ENCODE results near the gene KIF3B. TPM values are rescaled to one million over a fixed set of nuclear protein-coding genes. Genes with fewer than 3 reads are reported as not detected.

Gene KIF3B
- total and polyA plus RNA-seq, 2 of the 13 experiments (the other 11 are each of a cell fraction or from before 2014, with no cell fraction given) = 23.6 to 28.8 TPM

DNA sequence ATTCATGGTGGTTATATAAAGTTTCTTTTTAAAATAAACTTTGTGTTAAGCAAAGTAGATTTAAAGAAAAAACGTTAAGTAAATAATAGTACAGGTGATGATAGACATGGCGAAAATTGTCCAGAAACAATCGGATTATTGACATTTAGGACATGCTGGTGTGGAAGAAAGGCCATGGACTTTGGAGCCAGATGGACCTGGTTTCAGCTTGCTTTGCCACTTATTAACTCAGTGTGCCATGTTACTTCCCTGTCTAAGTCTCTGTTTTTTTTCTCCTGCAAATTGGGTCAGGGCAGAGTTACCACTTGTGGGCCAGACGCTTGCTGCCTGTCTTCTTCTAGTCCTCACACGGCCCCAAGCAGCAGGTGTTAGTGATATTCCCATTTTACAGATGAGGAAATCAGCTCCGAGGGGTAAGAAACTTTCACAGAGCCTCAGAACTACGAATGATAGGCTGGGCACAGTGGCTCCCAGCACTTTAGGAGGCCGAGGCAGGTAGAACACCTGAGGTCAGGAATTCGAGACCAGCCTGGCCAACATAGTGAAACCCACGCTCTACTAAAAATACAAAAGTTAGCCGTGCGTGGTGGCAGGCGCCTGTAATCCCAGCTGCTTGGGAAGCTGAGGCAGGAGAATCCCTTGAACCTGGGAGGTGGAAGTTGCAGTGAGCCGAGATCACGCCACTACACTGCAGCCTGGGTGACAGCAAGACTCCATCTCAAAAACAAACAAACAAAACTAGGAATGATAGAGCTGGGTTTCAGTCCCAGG lies 12.4 kb downstream of the KIF3B start (continued):
- TF ChIP-seq ZNF660 (CRISPR knock-in tag; IDR thresholded peaks at IDR 0.05; ENCODE audit: borderline replicate concordance, low read depth) (no peak), NR2F2 (IDR thresholded peaks at IDR 0.05; ENCODE audit: borderline replicate concordance, low read depth) (peak; percentile 48), POLR2AphosphoS5 (IDR thresholded peaks at IDR 0.05; ENCODE audit: low read depth, low read length) (peak; percentile 91), REPIN1 (CRISPR knock-in tag; IDR thresholded peaks at IDR 0.05; ENCODE audit: borderline replicate concordance, low read depth) (peak; percentile 88), SKI (IDR thresholded peaks at IDR 0.05; ENCODE audit: partially characterized antibody) (peak; percentile 84), ZNF232 (CRISPR knock-in tag; IDR thresholded peaks at IDR 0.05; ENCODE audit: borderline replicate concordance) (no peak; the same call in 1 of the 2 replicates), HOXA5 (CRISPR knock-in tag; IDR thresholded peaks at IDR 0.05) (peak; percentile 25), CBX5 (CRISPR knock-in tag; IDR thresholded peaks at IDR 0.05; ENCODE audit: borderline replicate concordance) (no peak), GTF3A (CRISPR knock-in tag; conservative IDR thresholded peaks at IDR 0.05) (no peak), SMARCC2 (IDR thresholded peaks at IDR 0.05) (no peak), ZNF672 (CRISPR knock-in tag; IDR thresholded peaks at IDR 0.05) (no peak), HOXA9 (CRISPR knock-in tag; IDR thresholded peaks at IDR 0.05; ENCODE audit: borderline replicate concordance) (no peak), DR1 (CRISPR knock-in tag; IDR thresholded peaks at IDR 0.05) (no peak), FOXK2 (IDR thresholded peaks at IDR 0.05) (peak; percentile 83)
- TF ChIP-seq, protein P1, sequence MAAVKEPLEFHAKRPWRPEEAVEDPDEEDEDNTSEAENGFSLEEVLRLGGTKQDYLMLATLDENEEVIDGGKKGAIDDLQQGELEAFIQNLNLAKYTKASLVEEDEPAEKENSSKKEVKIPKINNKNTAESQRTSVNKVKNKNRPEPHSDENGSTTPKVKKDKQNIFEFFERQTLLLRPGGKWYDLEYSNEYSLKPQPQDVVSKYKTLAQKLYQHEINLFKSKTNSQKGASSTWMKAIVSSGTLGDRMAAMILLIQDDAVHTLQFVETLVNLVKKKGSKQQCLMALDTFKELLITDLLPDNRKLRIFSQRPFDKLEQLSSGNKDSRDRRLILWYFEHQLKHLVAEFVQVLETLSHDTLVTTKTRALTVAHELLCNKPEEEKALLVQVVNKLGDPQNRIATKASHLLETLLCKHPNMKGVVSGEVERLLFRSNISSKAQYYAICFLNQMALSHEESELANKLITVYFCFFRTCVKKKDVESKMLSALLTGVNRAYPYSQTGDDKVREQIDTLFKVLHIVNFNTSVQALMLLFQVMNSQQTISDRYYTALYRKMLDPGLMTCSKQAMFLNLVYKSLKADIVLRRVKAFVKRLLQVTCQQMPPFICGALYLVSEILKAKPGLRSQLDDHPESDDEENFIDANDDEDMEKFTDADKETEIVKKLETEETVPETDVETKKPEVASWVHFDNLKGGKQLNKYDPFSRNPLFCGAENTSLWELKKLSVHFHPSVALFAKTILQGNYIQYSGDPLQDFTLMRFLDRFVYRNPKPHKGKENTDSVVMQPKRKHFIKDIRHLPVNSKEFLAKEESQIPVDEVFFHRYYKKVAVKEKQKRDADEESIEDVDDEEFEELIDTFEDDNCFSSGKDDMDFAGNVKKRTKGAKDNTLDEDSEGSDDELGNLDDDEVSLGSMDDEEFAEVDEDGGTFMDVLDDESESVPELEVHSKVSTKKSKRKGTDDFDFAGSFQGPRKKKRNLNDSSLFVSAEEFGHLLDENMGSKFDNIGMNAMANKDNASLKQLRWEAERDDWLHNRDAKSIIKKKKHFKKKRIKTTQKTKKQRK (IDR thresholded peaks at IDR 0.05; ENCODE audit: low read length) = no peak
- TF ChIP-seq, protein P2, sequence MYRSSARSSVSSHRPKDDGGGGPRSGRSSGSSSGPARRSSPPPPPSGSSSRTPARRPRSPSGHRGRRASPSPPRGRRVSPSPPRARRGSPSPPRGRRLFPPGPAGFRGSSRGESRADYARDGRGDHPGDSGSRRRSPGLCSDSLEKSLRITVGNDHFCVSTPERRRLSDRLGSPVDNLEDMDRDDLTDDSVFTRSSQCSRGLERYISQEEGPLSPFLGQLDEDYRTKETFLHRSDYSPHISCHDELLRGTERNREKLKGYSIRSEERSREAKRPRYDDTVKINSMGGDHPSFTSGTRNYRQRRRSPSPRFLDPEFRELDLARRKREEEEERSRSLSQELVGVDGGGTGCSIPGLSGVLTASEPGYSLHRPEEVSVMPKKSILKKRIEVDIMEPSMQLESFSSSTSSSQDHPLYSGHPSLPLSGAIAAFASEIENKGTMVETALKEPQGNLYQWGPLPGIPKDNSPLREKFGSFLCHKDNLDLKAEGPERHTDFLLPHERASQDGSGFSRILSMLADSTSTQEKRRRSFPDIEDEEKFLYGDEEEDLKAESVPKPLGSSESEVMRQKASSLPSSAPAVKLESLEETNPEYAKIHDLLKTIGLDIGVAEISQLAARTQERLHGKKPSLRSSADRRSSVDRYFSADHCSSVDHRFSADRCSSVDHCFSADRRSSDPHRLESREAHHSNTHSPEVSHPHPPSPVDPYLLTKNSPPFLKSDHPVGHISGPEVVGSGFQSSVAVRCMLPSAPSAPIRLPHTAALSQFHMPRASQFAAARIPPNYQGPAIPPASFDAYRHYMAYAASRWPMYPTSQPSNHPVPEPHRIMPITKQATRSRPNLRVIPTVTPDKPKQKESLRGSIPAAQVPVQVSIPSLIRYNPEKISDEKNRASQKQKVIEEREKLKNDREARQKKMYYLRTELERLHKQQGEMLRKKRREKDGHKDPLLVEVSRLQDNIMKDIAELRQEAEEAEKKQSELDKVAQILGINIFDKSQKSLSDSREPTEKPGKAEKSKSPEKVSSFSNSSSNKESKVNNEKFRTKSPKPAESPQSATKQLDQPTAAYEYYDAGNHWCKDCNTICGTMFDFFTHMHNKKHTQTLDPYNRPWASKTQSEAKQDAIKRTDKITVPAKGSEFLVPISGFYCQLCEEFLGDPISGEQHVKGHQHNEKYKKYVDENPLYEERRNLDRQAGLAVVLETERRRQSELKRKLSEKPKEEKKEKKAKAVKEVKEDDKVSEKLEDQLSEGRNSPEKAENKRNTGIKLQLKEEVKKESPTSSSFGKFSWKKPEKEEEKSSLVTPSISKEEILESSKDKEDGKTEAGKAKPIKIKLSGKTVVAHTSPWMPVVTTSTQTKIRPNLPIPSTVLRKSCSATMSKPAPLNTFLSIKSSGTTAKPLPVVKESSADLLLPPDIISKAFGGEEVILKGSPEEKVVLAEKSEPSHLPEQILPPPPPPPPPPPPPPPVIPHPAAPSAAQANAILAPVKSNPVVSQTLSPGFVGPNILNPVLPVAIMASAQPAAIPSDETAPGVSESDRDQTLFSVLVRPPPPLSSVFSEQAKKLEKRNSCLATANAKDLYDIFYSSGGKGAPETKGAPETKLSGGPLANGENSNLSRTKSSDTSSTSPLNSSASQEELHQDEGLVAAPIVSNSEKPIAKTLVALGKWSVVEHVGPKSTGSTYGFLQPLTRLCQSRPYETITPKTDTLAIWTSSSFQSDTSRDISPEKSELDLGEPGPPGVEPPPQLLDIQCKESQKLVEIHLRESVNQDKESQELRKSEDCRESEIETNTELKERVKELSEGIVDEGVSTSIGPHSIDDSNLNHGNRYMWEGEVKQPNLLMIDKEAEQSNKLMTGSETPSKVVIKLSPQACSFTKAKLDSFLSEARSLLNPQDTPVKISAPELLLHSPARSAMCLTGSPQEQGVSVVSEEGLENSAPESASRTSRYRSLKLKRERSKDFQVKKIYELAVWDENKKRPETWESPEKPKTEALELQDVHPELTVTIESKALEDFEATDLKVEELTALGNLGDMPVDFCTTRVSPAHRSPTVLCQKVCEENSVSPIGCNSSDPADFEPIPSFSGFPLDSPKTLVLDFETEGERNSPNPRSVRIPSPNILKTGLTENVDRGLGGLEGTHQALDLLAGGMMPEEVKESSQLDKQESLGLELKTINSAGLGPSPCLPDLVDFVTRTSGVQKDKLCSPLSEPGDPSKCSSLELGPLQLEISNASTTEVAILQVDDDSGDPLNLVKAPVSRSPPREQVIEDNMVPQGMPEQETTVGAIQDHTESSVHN (CRISPR knock-in tag; IDR thresholded peaks at IDR 0.05) = peak; percentile 13; the same call in 1 of the 2 replicates
- TF ChIP-seq, protein P3, sequence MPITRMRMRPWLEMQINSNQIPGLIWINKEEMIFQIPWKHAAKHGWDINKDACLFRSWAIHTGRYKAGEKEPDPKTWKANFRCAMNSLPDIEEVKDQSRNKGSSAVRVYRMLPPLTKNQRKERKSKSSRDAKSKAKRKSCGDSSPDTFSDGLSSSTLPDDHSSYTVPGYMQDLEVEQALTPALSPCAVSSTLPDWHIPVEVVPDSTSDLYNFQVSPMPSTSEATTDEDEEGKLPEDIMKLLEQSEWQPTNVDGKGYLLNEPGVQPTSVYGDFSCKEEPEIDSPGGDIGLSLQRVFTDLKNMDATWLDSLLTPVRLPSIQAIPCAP (CRISPR knock-in tag; IDR thresholded peaks at IDR 0.05; ENCODE audit: low read depth) = no peak
